Left ventricle myocardium superior (tissue), 1 donor: ENCODE results near the gene GPR39. TPM values are rescaled to one million over a fixed set of nuclear protein-coding genes. Genes with fewer than 3 reads are reported as not detected.

Experiments
- ATAC-seq: fragments of 200-7000 bp; cut with Tn5 transposase; one replicate; pipeline ENCODE4 v1.9.1; 2020; ENCODE audit warnings: mild to moderate bottlenecking, moderate library complexity
- DNase-seq: peaks from one replicate; pipeline ENCODE4 v3.0.0-alpha.2; 2020
- intact Hi-C: fragments of 100-400 bp; cut with micrococcal nuclease; formaldehyde crosslinking; loops from one replicate; pipeline ENCODE4 v1.11.0; 2022
- total RNA-seq: library from RNA; stranded (reverse); fragmentation: NEBNext Ultra II Directional; extraction: Animal tissue kit (Norgen Biotek cat#: 25700); gene quantifications from one replicate; pipeline ENCODE4 v1.2.1, GENCODE V29; 2021
- donor health status: DM: no; HTN: yes; CAD: no; lungs with severe emphysema.

The GPR39 gene
- total RNA-seq, 1 donor from 2014 or later: not detected

- intact Hi-C loops: no loop called here
- DNase-seq (no peak), ATAC-seq (no peak)
These were observed 198.9 kb downstream of the GPR39 start for GRCh38 chr2:132615329-132616085.

- ATAC-seq (no peak), DNase-seq (no peak)
- intact Hi-C loops: no loop called here
These were observed 201.4 kb downstream of the GPR39 start for GRCh38 chr2:132617989-132618388.

- ATAC-seq (no peak), DNase-seq (no peak)
- intact Hi-C loops: no loop called here
These were observed 202.1 kb downstream of the GPR39 start for GRCh38 chr2:132618734-132619133.

DNA sequence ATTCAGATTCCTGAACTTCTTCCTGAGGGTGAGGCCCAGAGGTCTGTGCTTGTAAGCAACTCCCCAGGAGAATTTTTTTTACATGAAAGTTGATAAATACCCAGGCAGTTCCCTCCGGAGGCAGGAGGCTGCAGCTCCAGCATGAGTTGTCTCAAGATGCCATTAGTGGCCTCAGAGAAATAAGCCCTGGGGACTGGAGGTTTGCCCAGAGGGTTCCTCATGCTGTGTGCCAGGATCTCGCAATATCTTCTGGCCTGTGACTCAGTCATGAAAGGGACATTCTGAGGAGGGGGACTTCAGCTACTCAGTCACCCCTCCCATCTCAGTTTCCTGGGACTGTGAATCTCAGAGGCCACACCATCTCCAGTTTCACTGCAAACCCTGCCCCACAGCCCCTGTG is 203.5 kb downstream of the GPR39 start:
- ATAC-seq: no peak
- intact Hi-C loops: no loop called here
- no peak for DNase-seq

- DNase-seq (no peak), ATAC-seq (peak; percentile 87)
- intact Hi-C loops: no loop called here
These were observed 204.7 kb downstream of the GPR39 start for GRCh38 chr2:132621131-132621875.

- DNase-seq (no peak), ATAC-seq (no peak)
- intact Hi-C loops: no loop called here
These were observed 206.7 kb downstream of the GPR39 start for GRCh38 chr2:132623096-132623839.

DNA sequence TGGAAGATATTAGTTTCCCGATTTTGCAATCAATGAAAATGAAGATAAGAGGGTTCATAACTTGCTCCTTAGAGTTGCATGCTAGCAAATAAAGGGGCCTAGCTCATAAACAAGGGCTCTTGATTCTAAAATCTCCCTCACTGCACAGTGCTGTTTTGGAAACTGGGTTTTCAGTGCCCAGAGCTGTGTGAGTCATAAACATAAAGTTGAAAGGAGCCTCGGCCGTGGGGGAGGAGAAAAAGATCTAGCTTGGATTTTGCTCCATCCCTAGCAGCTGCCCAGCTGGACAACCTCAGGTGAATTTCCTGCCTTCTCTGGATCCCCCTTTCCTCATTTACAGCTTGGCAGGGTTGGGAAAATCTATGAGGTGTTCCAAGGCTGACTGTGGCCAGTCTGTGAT is 210.9 kb downstream of the GPR39 start:
- ATAC-seq (no peak), DNase-seq (no peak)
- intact Hi-C loops: no loop called here

DNA sequence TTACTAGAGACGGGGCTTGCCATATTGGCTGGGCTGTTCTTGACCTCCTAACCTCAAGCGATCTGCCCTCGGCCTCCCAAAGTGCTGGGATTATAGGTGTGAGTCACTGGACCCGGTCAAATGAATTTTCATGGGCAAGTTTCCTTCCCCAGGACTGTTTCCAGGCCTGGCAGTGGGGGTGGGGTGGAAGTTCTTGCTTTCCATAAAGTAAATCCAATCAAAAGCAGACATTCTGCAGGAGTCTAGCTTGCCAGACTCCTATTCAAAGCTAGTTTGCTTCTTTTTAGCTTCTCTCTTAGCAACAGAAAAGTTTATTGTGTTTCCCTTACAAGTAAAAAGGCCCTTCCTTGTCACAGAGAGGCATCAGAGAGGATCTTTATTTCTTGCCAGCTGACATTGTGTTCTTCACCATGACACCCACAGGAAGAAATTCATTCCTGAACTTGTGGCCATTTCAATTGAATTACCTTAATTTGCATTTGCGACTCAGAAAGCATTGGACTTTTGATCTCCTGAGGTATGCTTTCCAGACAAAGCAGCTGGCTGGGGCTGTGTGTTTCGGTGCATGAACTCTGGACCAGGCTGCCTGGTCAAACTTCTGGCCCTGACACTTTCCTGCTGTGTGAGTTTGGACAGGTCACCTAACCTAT is 215.5 kb downstream of the GPR39 start:
- DNase-seq: no peak
- intact Hi-C loops: no loop called here
- ATAC-seq: no peak

DNA sequence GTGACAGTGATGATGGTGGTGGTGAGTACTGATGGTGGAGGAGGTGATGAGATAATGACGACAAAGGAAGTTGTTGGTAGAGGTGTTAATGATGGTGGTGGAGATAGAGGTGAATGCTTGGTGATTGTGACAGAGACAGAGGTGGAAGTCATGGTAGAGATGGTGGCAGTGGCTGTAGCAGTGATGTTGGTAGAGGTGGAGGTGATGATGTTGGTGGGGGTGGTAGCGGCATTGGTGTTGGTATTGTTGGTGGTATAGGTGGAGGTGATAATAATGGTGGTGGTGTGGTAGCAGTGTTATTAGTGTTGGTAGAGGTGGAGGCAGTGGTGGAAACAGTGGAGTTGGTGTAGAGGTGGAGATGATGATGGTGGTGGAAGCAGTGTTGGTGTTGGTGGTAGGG is 217.0 kb downstream of the GPR39 start:
- ATAC-seq: no peak
- intact Hi-C loops: no loop called here
- DNase-seq: no peak

DNA sequence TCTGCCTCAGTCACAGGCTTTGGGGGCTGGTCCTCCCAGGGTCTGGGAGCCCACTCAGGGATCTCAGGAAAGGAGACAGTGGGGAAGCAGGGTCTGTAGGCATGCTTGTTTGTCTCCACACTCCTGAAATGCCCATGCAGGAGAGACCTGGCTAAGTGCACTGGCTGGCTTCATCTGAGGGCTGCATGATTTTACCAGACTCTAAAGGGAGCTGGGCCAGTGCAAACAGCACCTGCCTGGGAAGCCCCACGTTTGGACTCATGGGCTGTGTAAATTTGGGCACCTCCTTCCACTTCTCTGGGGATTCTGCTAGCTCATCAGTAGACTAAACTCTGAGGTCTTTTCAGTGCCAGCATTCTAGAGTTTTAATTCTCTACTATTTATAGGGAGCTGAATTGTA is 219.7 kb downstream of the GPR39 start:
- intact Hi-C loops: no loop called here
- ATAC-seq (no peak), DNase-seq (no peak)

GRCh38 chr2:132638313-132639040 is 221.9 kb downstream of the GPR39 start:
- intact Hi-C loops: no loop called here
- DNase-seq (no peak), ATAC-seq (no peak)

DNA sequence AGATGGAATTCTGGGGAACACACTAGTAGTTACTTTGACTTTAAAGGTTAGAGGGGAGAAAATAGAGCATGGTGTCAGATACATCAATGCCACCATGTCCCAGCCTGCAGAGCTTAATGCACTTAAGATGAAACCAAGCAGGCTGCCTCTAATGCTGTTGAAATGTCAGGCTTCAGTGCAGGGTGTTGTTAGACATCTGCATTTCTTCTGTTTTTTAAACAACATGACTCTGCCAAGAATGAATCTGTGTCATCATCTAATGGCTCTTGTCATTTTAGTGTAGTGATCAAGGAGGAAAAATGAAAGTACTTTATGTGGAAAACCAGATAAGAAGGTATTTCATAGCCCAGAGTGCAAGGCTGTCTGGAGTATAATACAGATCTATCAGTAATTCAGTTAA is 223.5 kb downstream of the GPR39 start:
- DNase-seq: no peak
- ATAC-seq: no peak
- intact Hi-C loops: no loop called here

GRCh38 chr2:132641819-132642218 is 225.2 kb downstream of the GPR39 start:
- intact Hi-C loops: no loop called here
- no peak for ATAC-seq
- no peak for DNase-seq

DNA sequence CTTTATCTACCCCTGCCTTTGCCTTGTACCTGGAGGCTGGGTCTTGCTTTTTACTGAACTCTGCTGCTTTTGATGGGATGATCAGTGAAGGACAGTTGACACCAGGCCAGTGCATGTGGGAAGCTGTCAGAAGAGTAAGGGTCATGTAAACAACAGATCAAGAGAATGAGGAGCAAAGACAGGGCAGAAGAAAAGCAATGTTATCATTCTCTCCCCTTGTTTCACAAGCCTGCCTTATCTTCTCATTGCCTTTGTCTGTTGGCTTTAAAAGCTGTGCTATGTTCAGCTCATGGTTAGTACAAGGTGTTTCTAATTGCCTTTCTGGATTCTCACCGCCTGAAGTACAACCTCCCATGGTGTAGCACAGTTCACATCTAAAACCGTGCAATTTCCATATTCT is 225.8 kb downstream of the GPR39 start:
- intact Hi-C loops: no loop called here

DNA sequence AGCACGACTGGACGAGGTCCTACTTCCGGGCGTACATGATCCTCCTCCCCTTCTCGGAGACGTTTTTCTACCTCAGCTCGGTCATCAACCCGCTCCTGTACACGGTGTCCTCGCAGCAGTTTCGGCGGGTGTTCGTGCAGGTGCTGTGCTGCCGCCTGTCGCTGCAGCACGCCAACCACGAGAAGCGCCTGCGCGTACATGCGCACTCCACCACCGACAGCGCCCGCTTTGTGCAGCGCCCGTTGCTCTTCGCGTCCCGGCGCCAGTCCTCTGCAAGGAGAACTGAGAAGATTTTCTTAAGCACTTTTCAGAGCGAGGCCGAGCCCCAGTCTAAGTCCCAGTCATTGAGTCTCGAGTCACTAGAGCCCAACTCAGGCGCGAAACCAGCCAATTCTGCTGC is 228.6 kb downstream of the GPR39 start:
- ATAC-seq (no peak), DNase-seq (no peak)
- intact Hi-C loops: no loop called here

More for the DNA sequence above, 225.8 kb downstream of the GPR39 start:
- no peak for DNase-seq
- no peak for ATAC-seq

DNA sequence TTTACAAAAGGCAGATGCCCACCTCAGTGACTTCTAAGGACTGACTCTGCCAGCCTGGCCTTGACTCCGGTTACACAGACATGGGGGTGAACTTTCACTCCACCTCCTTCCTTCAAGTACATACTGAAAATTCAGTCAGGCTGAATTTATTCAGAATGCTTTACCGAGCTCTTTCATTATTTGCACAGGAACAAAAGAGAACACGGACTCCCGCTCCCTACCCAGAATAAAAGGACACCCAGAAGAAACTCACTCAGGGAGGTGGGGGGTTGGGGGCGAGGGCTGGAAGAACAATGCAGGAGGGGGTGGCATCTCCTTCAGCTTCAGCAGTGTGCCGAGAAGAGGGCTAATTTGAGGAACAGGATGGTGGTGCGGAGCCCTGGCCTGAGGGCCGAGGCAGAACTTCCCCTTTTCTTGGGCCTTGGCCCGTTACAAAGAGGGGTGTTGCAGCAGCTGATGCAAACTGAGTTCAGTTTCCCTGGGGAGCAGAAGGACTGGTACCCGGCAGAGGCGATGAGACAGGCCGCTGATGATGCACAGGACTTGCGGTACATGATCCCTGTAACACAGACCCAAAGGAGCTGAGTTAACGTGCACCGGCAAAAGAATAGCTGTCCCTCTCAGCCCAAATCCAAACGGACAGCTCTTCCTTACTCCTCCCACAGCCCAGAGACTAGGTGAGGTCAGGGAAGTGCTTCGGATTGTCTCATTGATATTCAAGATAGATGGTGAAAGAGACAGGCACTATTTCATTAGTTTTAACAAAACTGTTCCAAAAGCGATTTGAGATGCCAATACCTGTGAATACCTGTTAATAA is 229.3 kb downstream of the GPR39 start:
- no peak for ATAC-seq
- DNase-seq: peak; percentile 32
- intact Hi-C loops: no loop called here

GRCh38 chr2:132646540-132647108 is 230.0 kb downstream of the GPR39 start:
- intact Hi-C loops: no loop called here
- no peak for ATAC-seq
- no peak for DNase-seq
